ENCODE results near the gene RNU1-2. TPM values are rescaled to one million over a fixed set of nuclear protein-coding genes. Genes with fewer than 3 reads are reported as not detected.
"Not testable (repeated sequence)": the region's sequence is repeated elsewhere in the genome, so short reads cannot be mapped to it uniquely, and the experiment has no call there.

RNU1-2 gene
- total RNA-seq, 1 donor from 2014 or later: 3,598 TPM

DNA sequence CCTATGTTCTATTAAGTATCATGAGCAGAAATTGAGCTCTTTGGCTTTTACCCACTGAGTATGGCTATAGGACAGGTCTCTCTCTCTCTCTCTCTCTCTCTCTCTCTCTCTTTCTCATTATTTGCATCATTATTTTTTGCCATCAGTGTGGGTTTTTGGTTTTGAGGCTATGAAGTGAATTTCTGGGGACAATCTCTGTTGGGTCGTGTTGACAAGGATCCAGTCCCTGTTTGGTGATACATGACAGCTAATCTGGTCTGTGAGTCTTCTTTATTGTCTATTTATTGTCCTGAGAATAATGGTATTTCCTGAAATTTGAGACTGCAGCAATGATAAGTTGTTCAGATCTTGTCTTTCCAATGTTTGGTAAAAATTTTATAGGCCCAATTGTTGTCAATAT lies 1.9 kb downstream of the RNU1-2 start:
- peaks cover 21% of the 10 kb centered on the region for H3K4me1 Mint-ChIP-seq (ENCODE audit: low read depth, unreplicated experiment)
- H3K27me3 Mint-ChIP-seq (ENCODE audit: unreplicated experiment); H3K36me3 Mint-ChIP-seq (ENCODE audit: unreplicated experiment); DNase-seq: not testable (repeated sequence)
- H3K4me3 Mint-ChIP-seq (ENCODE audit: unreplicated experiment): peak overlapping the region; percentile 67
- peak overlapping the region; percentile 23 for H3K27ac Mint-ChIP-seq (ENCODE audit: unreplicated experiment)
- peaks cover 19% of the 10 kb centered on the region for H3K9me3 Mint-ChIP-seq (ENCODE audit: unreplicated experiment)

DNA sequence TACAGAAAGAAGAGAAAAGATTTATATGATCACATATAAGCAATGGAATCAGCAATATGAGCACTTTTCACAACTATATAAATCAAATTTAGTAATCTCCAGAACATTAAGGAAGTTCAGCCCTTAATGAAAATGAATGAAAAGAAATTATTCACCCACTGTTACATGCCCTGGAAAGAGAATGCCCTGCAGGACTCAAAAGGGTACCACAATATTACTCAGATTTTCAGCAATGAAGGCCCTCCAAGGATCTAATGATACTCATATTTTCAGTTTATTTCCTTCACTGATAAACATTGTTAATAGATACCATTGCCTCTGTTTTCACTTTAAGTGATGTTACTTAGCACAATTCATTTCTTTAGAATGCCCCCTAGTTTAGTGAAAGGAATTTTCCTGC lies 2.5 kb downstream of the RNU1-2 start:
- DNase-seq; H3K27ac Mint-ChIP-seq (ENCODE audit: unreplicated experiment); H3K36me3 Mint-ChIP-seq (ENCODE audit: unreplicated experiment); H3K27me3 Mint-ChIP-seq (ENCODE audit: unreplicated experiment); H3K4me3 Mint-ChIP-seq (ENCODE audit: unreplicated experiment): not testable (repeated sequence)
- Mint-ChIP-seq H3K9me3 (ENCODE audit: unreplicated experiment) (peaks cover 19% of the 10 kb centered on the region), H3K4me1 (ENCODE audit: low read depth, unreplicated experiment) (peaks cover 24% of the 10 kb centered on the region)

DNA sequence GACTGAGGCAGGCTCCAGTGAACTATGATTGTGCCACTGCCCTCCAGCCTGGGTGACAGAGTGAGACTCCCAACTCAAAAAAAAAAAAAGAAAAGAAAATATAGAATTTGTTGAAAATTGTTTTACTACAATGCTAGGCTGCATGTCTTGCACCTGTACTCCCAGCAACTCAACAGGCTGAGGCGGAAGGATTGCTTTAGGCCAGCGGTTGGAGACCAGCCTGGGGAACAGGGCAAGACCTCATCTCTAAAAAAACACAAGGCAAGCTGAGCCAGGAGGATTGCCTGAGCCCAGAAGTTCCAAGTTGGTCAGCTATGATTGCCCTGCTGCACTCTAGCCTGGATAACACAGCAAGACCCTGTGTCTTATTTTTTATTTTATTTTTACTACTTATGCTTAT lies 3.2 kb downstream of the RNU1-2 start:
- not testable (repeated sequence) for H3K36me3 Mint-ChIP-seq (ENCODE audit: unreplicated experiment); DNase-seq; H3K27me3 Mint-ChIP-seq (ENCODE audit: unreplicated experiment); H3K4me3 Mint-ChIP-seq (ENCODE audit: unreplicated experiment); H3K27ac Mint-ChIP-seq (ENCODE audit: unreplicated experiment)
- H3K9me3 Mint-ChIP-seq (ENCODE audit: unreplicated experiment): peaks cover 25% of the 10 kb centered on the region
- peaks cover 28% of the 10 kb centered on the region for H3K4me1 Mint-ChIP-seq (ENCODE audit: low read depth, unreplicated experiment)

DNA sequence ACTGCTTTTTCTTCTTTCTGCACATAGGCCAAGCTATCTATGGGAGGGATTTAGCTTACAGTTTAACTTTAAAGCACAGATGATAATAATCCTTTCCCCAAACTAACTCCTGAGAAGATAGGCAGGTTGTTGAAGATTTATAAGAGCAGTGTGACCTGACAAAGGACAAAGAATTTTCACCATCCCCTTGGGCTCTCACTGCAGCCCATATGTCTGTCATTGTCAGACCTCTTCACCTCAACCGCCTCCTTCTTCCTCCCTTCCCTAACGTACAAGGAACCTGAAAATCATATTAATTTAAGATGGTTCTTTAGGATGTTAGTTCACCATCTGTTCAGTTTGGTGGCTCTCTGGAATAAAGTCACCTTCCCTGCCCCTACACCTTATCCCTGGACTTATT lies 5.0 kb downstream of the RNU1-2 start:
- H3K36me3 Mint-ChIP-seq (ENCODE audit: unreplicated experiment): no peaks in the 10 kb centered on the region
- H3K27me3 Mint-ChIP-seq (ENCODE audit: unreplicated experiment): peaks cover 8% of the 10 kb centered on the region
- no peak for DNase-seq
- H3K4me1 Mint-ChIP-seq (ENCODE audit: low read depth, unreplicated experiment): peaks cover 21% of the 10 kb centered on the region
- peaks cover 17% of the 10 kb centered on the region for H3K9me3 Mint-ChIP-seq (ENCODE audit: unreplicated experiment)
- TF ChIP-seq, protein P1, sequence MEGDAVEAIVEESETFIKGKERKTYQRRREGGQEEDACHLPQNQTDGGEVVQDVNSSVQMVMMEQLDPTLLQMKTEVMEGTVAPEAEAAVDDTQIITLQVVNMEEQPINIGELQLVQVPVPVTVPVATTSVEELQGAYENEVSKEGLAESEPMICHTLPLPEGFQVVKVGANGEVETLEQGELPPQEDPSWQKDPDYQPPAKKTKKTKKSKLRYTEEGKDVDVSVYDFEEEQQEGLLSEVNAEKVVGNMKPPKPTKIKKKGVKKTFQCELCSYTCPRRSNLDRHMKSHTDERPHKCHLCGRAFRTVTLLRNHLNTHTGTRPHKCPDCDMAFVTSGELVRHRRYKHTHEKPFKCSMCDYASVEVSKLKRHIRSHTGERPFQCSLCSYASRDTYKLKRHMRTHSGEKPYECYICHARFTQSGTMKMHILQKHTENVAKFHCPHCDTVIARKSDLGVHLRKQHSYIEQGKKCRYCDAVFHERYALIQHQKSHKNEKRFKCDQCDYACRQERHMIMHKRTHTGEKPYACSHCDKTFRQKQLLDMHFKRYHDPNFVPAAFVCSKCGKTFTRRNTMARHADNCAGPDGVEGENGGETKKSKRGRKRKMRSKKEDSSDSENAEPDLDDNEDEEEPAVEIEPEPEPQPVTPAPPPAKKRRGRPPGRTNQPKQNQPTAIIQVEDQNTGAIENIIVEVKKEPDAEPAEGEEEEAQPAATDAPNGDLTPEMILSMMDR (IDR thresholded peaks at IDR 0.05; ENCODE audit: partially characterized antibody, unreplicated experiment): peak; percentile 24
- H3K4me3 Mint-ChIP-seq (ENCODE audit: unreplicated experiment): peak overlapping the region; percentile 3
- H3K27ac Mint-ChIP-seq (ENCODE audit: unreplicated experiment): peak overlapping the region; percentile 77

DNA sequence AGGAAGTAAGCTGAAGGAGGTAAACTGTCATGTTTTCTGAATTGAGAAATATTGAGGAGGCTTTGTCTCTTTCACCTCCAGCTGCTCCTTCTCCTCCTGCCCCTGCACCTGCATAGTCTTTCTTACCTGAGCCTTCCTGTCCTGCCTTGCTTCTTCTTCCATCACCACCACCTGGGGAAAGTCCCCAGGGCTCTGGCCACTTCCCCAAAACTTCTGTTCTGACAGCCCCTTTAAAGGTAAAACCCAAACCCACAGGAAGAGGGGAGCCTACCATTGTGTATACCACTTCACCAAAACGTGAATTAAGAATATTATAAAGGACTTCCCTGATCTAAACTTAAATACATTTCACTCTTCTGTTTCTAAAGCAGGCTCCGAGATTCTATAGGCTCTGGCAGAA lies 5.6 kb downstream of the RNU1-2 start:
- peaks cover 14% of the 10 kb centered on the region for H3K9me3 Mint-ChIP-seq (ENCODE audit: unreplicated experiment)
- peak overlapping the region; percentile 65 for H3K27ac Mint-ChIP-seq (ENCODE audit: unreplicated experiment)
- H3K27me3 Mint-ChIP-seq (ENCODE audit: unreplicated experiment); H3K36me3 Mint-ChIP-seq (ENCODE audit: unreplicated experiment); H3K4me3 Mint-ChIP-seq (ENCODE audit: unreplicated experiment); DNase-seq: not testable (repeated sequence)
- H3K4me1 Mint-ChIP-seq (ENCODE audit: low read depth, unreplicated experiment): peaks cover 21% of the 10 kb centered on the region

DNA sequence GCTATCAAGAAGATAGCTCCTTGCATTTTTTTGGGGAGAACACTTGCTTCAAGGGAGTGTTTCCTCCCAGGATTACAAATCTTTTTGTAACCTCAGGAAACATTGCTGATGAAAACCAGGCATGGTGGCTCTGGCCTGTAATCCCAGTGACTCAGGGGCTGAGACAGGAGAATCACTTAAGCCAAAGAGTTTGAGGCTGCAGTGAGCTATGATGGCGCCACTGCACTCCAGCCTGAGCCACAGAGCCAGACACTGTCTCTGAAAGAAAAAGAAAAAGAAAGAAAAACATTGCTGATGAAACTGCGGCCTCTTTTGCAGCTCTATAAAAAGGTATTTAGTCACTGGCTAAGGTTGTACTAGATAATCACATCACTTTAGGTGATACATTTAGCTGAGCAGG lies 7.3 kb downstream of the RNU1-2 start:
- Mint-ChIP-seq H3K36me3 (ENCODE audit: unreplicated experiment) (no peaks in the 10 kb centered on the region), H3K4me3 (ENCODE audit: unreplicated experiment) (no peak overlapping the region), H3K27ac (ENCODE audit: unreplicated experiment) (no peak overlapping the region), H3K9me3 (ENCODE audit: unreplicated experiment) (peaks cover 9% of the 10 kb centered on the region), H3K4me1 (ENCODE audit: low read depth, unreplicated experiment) (peaks cover 20% of the 10 kb centered on the region), H3K27me3 (ENCODE audit: unreplicated experiment) (peaks cover 5% of the 10 kb centered on the region)
- DNase-seq: no peak
- TF ChIP-seq, protein P1 (IDR thresholded peaks at IDR 0.05; ENCODE audit: partially characterized antibody, unreplicated experiment): no peak

DNA sequence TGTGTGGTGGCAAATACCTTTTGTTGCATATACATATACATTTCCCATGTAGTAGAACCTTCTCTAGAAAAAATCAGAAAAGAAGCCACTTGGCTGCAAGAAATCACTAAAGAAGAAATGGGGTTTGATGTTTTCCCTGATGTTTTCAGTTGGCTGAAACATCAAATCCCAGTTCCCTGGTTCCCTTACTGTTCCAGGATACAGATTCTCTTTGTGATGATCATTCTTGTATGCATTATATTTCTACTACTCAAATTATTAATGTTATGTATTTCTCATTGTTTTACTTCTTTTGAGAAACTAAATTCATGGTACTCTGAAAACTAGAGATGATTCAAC lies 7.6 kb downstream of the RNU1-2 start:
- H3K9me3 Mint-ChIP-seq (ENCODE audit: unreplicated experiment): peaks cover 9% of the 10 kb centered on the region
- no peak overlapping the region for H3K27ac Mint-ChIP-seq (ENCODE audit: unreplicated experiment)
- peaks cover 20% of the 10 kb centered on the region for H3K4me1 Mint-ChIP-seq (ENCODE audit: low read depth, unreplicated experiment)
- no peaks in the 10 kb centered on the region for H3K36me3 Mint-ChIP-seq (ENCODE audit: unreplicated experiment)
- TF ChIP-seq, protein P1 (IDR thresholded peaks at IDR 0.05; ENCODE audit: partially characterized antibody, unreplicated experiment): no peak
- H3K27me3 Mint-ChIP-seq (ENCODE audit: unreplicated experiment): peaks cover 5% of the 10 kb centered on the region
- no peak overlapping the region for H3K4me3 Mint-ChIP-seq (ENCODE audit: unreplicated experiment)
- DNase-seq: no peak

Measured in glutamatergic neuron (in vitro differentiated cells).